Hematopoietic multipotent progenitor cell treated with erythropoietin and hydrocortisone succinate and interleukin-3 and kit ligand, for 6 days (in vitro differentiated cells): Measurements from ENCODE around the gene VAX1.
A peak's percentile ranks its signal among the peaks of the same experiment; 100 is the strongest.
"Not testable (repeated sequence)": the region's sequence is repeated elsewhere in the genome, so short reads cannot be mapped to it uniquely, and the experiment has no call there.

Experiments used
- DNase-seq: peaks from one replicate; pipeline ENCODE4 v3.0.0-alpha.2; 2015

The VAX1 gene

GRCh38 chr10:117134306-117135025 is 3.6 kb downstream of the VAX1 start:
- no peak for DNase-seq

- DNase-seq: no peak
These were observed 4.1 kb downstream of the VAX1 start for GRCh38 chr10:117134056-117134305.

GRCh38 chr10:117133273-117134055 is 4.6 kb downstream of the VAX1 start:
- DNase-seq: no peak

GRCh38 chr10:117132751-117133231 is 5.3 kb downstream of the VAX1 start:
- DNase-seq: no peak

- no peak for DNase-seq
These were observed 6.4 kb downstream of the VAX1 start for GRCh38 chr10:117131376-117132327.

- DNase-seq: no peak
These were observed 7.2 kb downstream of the VAX1 start for GRCh38 chr10:117130862-117131375.

- no peak for DNase-seq
These were observed 7.7 kb downstream of the VAX1 start for GRCh38 chr10:117130346-117130745.

GRCh38 chr10:117126645-117127044 is 11.4 kb downstream of the VAX1 start:
- not testable (repeated sequence) for DNase-seq

- no peak for DNase-seq
These were observed 12.0 kb downstream of the VAX1 start for GRCh38 chr10:117126034-117126433.

GRCh38 chr10:117112220-117112619 is 25.9 kb downstream of the VAX1 start:
- DNase-seq: peak; percentile 22

- DNase-seq: peak; percentile 16
These were observed 30.8 kb downstream of the VAX1 start for GRCh38 chr10:117107238-117107637.

GRCh38 chr10:117096599-117097201 is 41.4 kb downstream of the VAX1 start:
- DNase-seq: no peak

- no peak for DNase-seq
These were observed 43.2 kb downstream of the VAX1 start for GRCh38 chr10:117094856-117095255.

GRCh38 chr10:117092386-117092785 is 45.7 kb downstream of the VAX1 start:
- DNase-seq: no peak

GRCh38 chr10:117090834-117091233 is 47.2 kb downstream of the VAX1 start:
- no peak for DNase-seq

GRCh38 chr10:117087521-117087920 is 50.5 kb downstream of the VAX1 start:
- DNase-seq: no peak

GRCh38 chr10:117086546-117086945 is 51.5 kb downstream of the VAX1 start:
- DNase-seq: no peak

GRCh38 chr10:117084421-117085246 is 53.4 kb downstream of the VAX1 start:
- not testable (repeated sequence) for DNase-seq
